Adrenal gland (tissue), 5 donors: ENCODE results near the gene PRSS38.

Source experiments
- POLR2A ChIP-seq, 2 donors: fragments of 450-650 bp; IDR thresholded peaks; one replicate each; pipeline ENCODE4 v1.6.1; 2017; ENCODE audit warnings: antibody characterized with exemption in 2 of 2, mild to moderate bottlenecking in 2 of 2, moderate library complexity in 1 of 2
- TF ChIP-seq, protein P1 (sequence below), 6 experiments: fragments of 450-650 bp in 4 of 6; fragments of 200-600 bp in 2 of 6; sonication (generic) in 1 of 6; IDR thresholded peaks; 1 replicate in 5 of 6; 2 replicates in 1 of 6; pipeline versions ENCODE4 v1.5.1 to v1.8.0; 2016 to 2021; ENCODE audit warnings: antibody characterized with exemption in 6 of 6, mild to moderate bottlenecking in 2 of 6, moderate library complexity in 1 of 6
- donor health status: DM: no; HTN: no; CAD: no.

DNA sequence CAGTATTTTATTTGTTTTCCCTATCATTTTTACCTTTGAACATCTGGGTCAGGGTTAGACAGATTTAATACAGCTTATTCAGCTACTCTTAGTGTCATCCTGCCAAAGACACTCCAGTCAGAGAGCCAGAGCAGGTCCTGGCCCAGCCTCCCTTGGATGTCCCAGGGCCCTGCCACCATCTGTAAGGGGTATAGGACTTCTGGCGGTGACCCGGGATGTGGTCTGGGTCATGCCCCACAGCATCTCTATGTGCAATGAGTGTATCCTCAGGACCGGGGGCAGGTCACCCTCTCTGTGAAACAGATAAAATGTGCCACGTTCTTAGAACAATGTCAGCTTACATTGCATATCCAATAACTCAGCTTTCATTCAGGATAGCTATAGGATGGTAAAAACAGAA is 37.8 kb upstream of the PRSS38 start:
- TF ChIP-seq, protein P1, sequence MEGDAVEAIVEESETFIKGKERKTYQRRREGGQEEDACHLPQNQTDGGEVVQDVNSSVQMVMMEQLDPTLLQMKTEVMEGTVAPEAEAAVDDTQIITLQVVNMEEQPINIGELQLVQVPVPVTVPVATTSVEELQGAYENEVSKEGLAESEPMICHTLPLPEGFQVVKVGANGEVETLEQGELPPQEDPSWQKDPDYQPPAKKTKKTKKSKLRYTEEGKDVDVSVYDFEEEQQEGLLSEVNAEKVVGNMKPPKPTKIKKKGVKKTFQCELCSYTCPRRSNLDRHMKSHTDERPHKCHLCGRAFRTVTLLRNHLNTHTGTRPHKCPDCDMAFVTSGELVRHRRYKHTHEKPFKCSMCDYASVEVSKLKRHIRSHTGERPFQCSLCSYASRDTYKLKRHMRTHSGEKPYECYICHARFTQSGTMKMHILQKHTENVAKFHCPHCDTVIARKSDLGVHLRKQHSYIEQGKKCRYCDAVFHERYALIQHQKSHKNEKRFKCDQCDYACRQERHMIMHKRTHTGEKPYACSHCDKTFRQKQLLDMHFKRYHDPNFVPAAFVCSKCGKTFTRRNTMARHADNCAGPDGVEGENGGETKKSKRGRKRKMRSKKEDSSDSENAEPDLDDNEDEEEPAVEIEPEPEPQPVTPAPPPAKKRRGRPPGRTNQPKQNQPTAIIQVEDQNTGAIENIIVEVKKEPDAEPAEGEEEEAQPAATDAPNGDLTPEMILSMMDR (IDR thresholded peaks at IDR 0.05): no peak
- no peak for TF ChIP-seq POLR2A (IDR thresholded peaks at IDR 0.05)
